SU-DHL-6 (cell line): Measurements from ENCODE around the gene PLK5.

Experiments
- H2AFZ ChIP-seq: fragments of 200-600 bp; sonication (generic); 2 replicates; pipeline ENCODE4 v1.6.1; 2014; ENCODE audit warnings: low read depth, mild to moderate bottlenecking, moderate library complexity, mixed read lengths, antibody characterized with exemption, low read length; ENCODE audit not compliant: severe bottlenecking
- H3F3A ChIP-seq: fragments of 200-600 bp; shearing (Covaris generic); 2 replicates; pipeline ENCODE4 v1.6.0; 2016; ENCODE audit warnings: antibody characterized with exemption, mild to moderate bottlenecking; ENCODE audit not compliant: insufficient read depth
- H3K27ac ChIP-seq: fragments of 200-600 bp; sonication (generic); 2 replicates; pipeline ENCODE4 v1.5.1; 2016; ENCODE audit warnings: low read depth, mild to moderate bottlenecking, low read length, moderate library complexity, mixed read lengths
- H3K27me3 ChIP-seq: fragments of 200-600 bp; sonication (generic), shearing (Covaris generic); 2 replicates; pipeline ENCODE4 v1.6.0; 2014; ENCODE audit warnings: mild to moderate bottlenecking, low read length
- H3K36me3 ChIP-seq: fragments of 200-600 bp; sonication (generic); 2 replicates; pipeline ENCODE4 v1.6.1; 2014; ENCODE audit warnings: mild to moderate bottlenecking, low read length, mixed read lengths
- H3K4me2 ChIP-seq: fragments of 300-600, 200-600 bp; shearing (Covaris generic), sonication (generic); 2 replicates; pipeline ENCODE4 v1.6.0; 2014; ENCODE audit warnings: low read length, low read depth, mild to moderate bottlenecking; ENCODE audit not compliant: poor library complexity, severe bottlenecking
- H3K4me3 ChIP-seq: fragments of 200-600 bp; sonication (generic); 2 replicates; pipeline ENCODE4 v1.5.1; 2014; ENCODE audit warnings: antibody characterized with exemption, low read length, mild to moderate bottlenecking, mixed read lengths; ENCODE audit not compliant: insufficient read depth, poor library complexity, severe bottlenecking
- H3K79me2 ChIP-seq: fragments of 200-600 bp; sonication (generic); 2 replicates; pipeline ENCODE4 v1.6.1; 2014; ENCODE audit warnings: mild to moderate bottlenecking, low read length, moderate library complexity; ENCODE audit not compliant: insufficient read depth
- H3K9ac ChIP-seq: fragments of 200-600 bp; sonication (generic); 2 replicates; pipeline ENCODE4 v1.7.0; 2014; ENCODE audit warnings: mild to moderate bottlenecking, low read length
- H3K9me2 ChIP-seq: fragments of 200-600 bp; sonication (generic); replicated peaks from 2 replicates; pipeline ENCODE4 v1.6.1; 2014; ENCODE audit warnings: low read length; ENCODE audit not compliant: insufficient read depth
- H3K9me3 ChIP-seq: fragments of 200-600 bp; sonication (generic); 2 replicates; pipeline ENCODE4 v1.6.1; 2014; ENCODE audit warnings: low read length, mixed read lengths; ENCODE audit not compliant: insufficient read depth
- H4K20me1 ChIP-seq: fragments of 200-600 bp; sonication (generic); 2 replicates; pipeline ENCODE4 v1.6.1; 2014; ENCODE audit warnings: low read depth, mild to moderate bottlenecking, antibody characterized with exemption, low read length, moderate library complexity, mixed read lengths
- EZH2phosphoT487 ChIP-seq: fragments of 200-600 bp; sonication (generic), shearing (Covaris generic); conservative IDR thresholded peaks from 2 replicates; pipeline ENCODE4 v1.6.1; 2018; ENCODE audit warnings: mild to moderate bottlenecking, antibody characterized with exemption, low read length, moderate library complexity, mixed read lengths
- TF ChIP-seq, protein P1 (sequence below): fragments of 200-600 bp; sonication (generic); IDR thresholded peaks from one replicate; pipeline ENCODE4 v1.5.1; 2017; ENCODE audit warnings: antibody characterized with exemption, mild to moderate bottlenecking, low read length, moderate library complexity; ENCODE audit not compliant: insufficient read depth, poor library complexity, severe bottlenecking

Gene PLK5

DNA sequence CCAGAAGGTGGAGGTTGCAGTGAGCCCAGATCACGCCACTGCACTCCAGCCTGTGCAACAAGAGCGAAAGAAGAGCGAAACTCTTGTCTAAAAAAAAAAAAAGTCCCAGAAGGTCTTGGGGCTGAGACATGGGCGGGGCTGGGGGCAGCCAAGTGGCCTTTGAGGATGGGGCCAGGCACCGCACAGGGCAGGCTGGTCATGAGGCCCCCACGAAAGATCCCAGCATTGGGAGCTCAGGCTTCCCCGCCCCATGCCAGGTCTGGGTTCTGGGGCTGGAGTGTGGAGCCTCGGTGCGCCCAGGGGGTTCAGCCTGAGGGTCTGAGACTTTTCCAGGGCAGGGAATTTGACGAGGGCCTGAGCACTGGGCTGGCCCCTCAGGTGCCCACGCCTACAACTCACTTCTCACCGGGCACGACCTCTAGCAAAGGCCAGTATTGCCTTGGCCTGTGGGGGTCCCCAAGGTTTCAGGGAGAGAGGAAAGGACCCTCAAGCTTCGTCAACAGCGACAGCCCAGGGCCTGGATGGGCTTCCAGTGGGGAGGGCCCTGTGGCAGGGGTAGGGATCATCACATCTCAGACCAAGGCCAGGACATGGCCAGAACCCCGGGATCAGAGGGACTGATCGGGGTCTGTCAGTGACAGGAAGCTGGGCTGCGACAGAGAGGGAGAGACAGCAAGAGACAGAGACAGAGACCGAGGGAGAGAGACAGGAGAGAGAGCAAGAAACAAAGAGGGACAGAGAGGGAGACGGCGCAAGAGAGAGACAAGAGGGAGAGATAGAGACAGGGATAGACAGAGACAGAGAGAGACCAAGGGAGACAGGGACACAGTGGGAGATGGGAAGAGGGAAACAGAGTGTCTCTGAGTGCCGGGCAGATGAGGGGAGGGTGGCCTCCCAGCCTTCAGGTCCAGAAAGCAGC lies 51.7 kb downstream of the PLK5 start:
- H3K27me3 ChIP-seq = no peaks in the 10 kb centered on the region
- no peak overlapping the region for H3K9ac ChIP-seq
- no peaks in the 10 kb centered on the region for H3K36me3 ChIP-seq

DNA sequence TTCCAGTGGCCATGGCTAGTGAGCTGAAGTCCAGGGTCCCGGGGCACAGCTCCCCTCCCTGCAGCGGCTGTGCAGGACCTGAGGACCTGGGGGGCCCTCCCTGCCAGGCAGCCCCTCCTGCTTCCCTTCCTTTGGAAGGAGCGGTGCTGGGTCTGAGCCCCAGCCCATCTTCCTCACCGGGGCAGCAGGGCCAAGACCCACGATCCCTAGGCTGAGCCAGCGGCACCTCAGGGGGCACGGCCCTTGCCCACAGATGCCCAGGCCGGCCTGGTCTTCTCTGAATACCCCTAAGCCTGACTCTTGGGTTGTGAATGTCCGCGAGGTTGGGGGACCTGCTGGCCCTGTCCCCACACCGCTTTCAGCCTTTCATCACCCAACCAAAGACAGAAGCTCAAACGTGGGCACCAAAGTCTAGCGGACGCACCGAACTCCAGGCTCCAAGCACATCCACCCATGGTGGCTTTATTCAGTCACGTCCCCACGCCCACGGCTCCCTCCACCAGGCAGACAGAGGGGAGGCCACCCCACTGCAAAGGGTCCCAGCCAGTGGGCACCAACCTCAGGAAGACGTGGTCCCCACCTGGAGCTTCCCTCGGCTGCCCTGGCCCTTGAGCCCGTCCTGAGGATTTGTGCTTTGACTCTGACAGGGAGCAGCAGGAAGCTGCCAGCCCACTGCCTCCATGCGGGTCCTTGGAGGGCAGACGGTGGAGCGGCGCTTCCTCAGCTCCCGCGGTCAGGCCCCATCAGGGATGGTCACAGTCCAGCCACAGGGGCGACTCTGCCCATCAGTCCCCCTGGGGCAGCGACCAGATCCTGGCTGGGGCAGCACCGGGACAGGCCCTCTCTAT lies 52.6 kb downstream of the PLK5 start:
- no peaks in the 10 kb centered on the region for H3K27me3 ChIP-seq
- H3K79me2 ChIP-seq = no peaks in the 10 kb centered on the region
- H3K27ac ChIP-seq = no peak overlapping the region
- H3K36me3 ChIP-seq = no peaks in the 10 kb centered on the region
- H3K9ac ChIP-seq = no peak overlapping the region
- TF ChIP-seq, protein P1, sequence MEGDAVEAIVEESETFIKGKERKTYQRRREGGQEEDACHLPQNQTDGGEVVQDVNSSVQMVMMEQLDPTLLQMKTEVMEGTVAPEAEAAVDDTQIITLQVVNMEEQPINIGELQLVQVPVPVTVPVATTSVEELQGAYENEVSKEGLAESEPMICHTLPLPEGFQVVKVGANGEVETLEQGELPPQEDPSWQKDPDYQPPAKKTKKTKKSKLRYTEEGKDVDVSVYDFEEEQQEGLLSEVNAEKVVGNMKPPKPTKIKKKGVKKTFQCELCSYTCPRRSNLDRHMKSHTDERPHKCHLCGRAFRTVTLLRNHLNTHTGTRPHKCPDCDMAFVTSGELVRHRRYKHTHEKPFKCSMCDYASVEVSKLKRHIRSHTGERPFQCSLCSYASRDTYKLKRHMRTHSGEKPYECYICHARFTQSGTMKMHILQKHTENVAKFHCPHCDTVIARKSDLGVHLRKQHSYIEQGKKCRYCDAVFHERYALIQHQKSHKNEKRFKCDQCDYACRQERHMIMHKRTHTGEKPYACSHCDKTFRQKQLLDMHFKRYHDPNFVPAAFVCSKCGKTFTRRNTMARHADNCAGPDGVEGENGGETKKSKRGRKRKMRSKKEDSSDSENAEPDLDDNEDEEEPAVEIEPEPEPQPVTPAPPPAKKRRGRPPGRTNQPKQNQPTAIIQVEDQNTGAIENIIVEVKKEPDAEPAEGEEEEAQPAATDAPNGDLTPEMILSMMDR = no peak
- TF ChIP-seq EZH2phosphoT487 = no peak
- no peak overlapping the region for H2AFZ ChIP-seq
- H3K9me2 ChIP-seq = no peaks in the 10 kb centered on the region
- no peak overlapping the region for H3K4me2 ChIP-seq
- no peaks in the 10 kb centered on the region for H4K20me1 ChIP-seq
- H3K9me3 ChIP-seq = no peaks in the 10 kb centered on the region
- no peak overlapping the region for H3K4me3 ChIP-seq
- H3F3A ChIP-seq = no peaks in the 10 kb centered on the region

More for the DNA sequence above, 51.7 kb downstream of the PLK5 start:
- Histone ChIP-seq H3K4me3 (no peak overlapping the region), H3K4me2 (no peak overlapping the region), H3F3A (no peaks in the 10 kb centered on the region), H4K20me1 (no peaks in the 10 kb centered on the region), H3K27ac (no peak overlapping the region), H3K9me3 (no peaks in the 10 kb centered on the region), H3K79me2 (no peaks in the 10 kb centered on the region), H3K9me2 (no peaks in the 10 kb centered on the region), H2AFZ (no peak overlapping the region)
- no peak for TF ChIP-seq EZH2phosphoT487
- TF ChIP-seq, protein P1 = no peak

DNA sequence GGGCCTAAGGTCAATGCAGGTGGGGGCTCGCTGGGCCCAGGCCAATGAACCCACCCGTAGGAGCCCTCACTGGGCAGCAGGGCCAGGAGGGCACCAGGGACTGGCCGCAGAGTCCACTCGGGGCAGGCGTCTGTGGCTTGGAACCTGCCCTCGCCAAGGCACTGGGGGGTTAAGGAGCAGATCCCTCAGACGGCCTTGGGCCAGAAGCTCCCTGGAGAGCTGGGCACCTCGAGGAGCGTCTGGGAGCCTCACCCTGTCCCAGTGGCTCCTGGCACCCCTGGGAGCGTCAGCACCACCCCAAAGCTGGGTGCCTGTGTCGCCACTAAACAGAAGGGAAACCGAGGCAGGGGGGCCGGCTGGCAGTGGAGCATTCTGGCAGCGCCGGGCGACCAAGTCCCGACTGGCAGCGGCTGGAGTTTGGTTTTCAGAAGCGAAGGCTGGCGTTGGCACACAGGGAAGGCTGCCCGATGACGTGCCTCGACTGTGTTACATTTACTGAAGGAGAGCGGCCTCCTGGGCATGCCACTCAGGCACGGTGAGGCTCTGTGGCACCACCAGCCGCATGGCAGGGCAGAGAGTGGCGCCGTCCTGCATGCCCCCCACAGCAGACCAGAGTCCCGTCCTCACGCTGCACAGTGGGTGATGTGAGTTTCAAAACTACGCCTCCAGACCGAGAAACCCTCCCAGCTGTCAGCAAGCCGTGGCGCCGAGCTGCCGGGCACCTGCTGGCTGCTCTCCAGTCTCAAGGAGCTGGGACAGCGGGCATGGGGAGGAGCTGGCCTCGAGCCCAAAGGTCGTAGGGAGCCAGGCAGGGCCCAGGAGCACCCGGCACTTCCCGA lies 53.4 kb downstream of the PLK5 start:
- no peaks in the 10 kb centered on the region for H3K79me2 ChIP-seq
- H3K9ac ChIP-seq = no peak overlapping the region
- no peak overlapping the region for H2AFZ ChIP-seq
- H4K20me1 ChIP-seq = no peaks in the 10 kb centered on the region
- H3K9me3 ChIP-seq = no peaks in the 10 kb centered on the region
- H3F3A ChIP-seq = no peaks in the 10 kb centered on the region
- TF ChIP-seq, protein P1 = no peak
- TF ChIP-seq EZH2phosphoT487 = no peak
- no peaks in the 10 kb centered on the region for H3K36me3 ChIP-seq
- no peak overlapping the region for H3K27ac ChIP-seq
- no peaks in the 10 kb centered on the region for H3K9me2 ChIP-seq
- no peaks in the 10 kb centered on the region for H3K27me3 ChIP-seq
- H3K4me3 ChIP-seq = no peak overlapping the region
- no peak overlapping the region for H3K4me2 ChIP-seq
